T-helper 2 cell (primary cell): ENCODE measurements around the gene OR9A4.
"Not testable (repeated sequence)": the region's sequence is repeated elsewhere in the genome, so short reads cannot be mapped to it uniquely, and the experiment has no call there.

Source experiments
- DNase-seq, 5 experiments: peaks; one replicate each; pipeline versions ENCODE4 v3.0.0 to v3.0.0-alpha.2; 2012 to 2022
- total RNA-seq, 2 donors: gene quantifications; one replicate each; lab custom pipeline; 2026; lab: John Stamatoyannopoulos, UW

OR9A4 gene
- total RNA-seq: 0 reads per million in 2 donors

DNA sequence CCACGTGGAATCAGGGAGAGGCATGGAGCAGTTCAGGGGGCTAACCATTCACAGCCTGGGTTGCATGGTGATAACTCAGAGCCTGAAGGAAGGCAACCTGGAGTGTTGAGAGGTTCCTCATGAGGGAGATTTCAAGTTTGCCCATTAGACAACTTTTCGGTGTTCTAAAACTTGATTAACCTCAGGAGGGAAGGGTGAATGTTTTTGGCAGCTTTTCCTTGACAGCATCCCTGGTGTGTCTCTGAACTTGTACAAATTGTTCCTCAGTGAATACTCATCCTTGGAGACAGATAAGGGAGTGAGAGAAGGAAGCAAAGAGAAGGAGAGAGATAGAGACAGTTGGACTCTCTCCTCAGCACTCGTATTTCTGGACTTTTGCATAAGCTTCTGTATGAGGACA lies at the start of gene OR9A4:
TSS of gene OR9A4 (plus strand) at position 301 of the 400 bp plus-strand sequence. CDS start 2,477 bp downstream, outside the sequence.
- no peak for DNase-seq

- no peak for DNase-seq
Observed at GRCh38 chr7:141866974-141867373, 49.2 kb upstream of the OR9A4 start.

GRCh38 chr7:141872931-141873330 lies 43.3 kb upstream of the OR9A4 start:
- DNase-seq: no peak

- no peak for DNase-seq
Observed at GRCh38 chr7:141874787-141875186, 41.4 kb upstream of the OR9A4 start.

DNA sequence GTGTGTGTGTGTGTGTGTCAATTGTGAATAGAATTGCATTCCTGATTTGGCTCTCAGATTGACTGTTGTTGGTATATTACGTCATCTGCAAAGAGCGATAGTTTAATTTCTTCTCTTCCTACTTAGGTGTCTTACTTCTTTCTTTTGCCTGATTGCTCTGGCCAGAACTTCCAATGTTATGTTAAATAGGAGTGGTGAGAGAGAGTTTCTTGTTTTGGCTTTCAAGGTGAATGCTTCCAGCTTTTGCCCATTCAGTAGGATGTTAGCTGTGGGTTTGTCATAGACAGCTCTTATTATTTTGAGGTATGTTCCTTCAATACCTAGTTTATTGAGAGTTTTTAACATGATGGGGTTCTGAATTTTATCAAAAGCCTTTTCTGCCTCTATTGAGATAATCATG lies 40.7 kb upstream of the OR9A4 start:
- DNase-seq: no peak

GRCh38 chr7:141876371-141876770 lies 39.8 kb upstream of the OR9A4 start:
- no peak for DNase-seq

DNA sequence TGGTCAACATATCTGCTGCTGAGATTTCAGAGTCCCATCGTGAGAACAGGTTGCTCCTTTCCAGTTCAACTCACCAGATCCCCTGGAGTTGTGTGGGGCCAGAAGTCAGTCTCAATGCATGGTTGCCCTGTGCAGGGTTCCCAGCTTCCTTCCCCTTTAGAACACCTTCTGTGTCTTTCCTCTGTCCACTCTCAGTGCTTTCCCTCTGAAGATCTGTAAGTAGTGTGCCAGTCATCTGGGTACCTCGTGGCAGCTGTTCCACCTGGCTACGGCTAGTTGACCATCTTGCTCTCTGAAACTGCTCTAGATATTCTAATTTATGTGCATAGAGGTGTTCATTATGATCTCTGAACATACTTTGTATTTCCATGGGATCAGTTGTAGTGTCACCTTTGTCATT lies 38.8 kb upstream of the OR9A4 start:
- DNase-seq: no peak

DNA sequence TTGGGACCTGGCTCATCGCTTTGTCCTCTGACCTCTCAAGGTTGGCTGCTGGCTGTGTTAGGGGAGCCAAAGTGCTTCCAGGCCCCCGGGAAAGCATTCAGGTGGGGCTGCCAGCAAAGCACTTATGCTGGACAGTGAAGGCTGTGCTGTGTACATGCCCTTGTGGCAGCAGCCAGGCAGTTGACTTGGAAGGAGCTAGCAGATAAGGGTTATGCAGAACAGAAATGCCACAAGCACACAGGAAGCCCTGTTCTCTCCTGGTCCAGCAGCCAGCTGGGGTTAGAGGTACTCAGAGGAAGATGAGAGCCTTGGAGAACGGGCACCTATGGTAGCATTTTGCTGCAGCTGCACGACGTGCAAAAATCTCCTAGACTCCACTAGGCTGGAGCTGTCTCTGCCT lies 35.2 kb upstream of the OR9A4 start:
- DNase-seq: no peak

GRCh38 chr7:141884539-141885225 lies 31.5 kb upstream of the OR9A4 start:
- DNase-seq: no peak

GRCh38 chr7:141889321-141889720 lies 26.9 kb upstream of the OR9A4 start:
- DNase-seq: no peak

DNA sequence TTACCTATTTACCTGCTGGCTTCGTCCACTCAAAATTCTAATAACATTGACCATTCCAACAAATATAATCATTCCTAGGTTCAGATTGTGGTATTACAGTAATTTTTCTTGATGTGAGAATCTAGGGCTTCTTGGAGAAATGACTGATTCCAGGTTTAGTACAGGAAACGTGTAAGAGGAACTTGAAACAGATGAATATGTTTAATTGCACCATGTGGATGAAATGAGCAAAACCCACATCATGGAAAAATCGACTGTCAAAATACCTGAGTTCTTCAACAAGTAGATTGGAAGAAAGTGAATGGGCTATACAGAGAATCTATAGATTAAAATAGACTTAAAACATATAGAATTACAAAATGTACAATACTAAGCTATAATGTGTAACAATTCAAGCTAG lies 24.9 kb upstream of the OR9A4 start:
- no peak for DNase-seq

DNA sequence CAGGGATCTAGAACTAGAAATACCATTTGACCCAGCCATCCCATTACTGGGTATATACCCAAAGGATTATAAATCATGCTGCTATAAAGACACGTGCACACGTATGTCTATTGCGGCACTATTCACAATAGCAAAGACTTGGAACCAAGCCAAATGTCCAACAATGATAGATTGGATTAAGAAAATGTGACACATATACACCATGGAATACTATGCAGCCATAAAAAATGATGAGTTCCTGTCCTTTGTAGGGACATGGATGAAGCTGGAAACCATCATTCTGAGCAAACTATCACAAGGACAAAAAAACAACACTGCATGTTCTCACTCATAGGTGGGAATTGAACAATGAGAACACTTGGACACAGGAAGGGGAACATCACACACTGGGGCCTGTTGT lies 16.8 kb upstream of the OR9A4 start:
- DNase-seq: not testable (repeated sequence)

- DNase-seq: no peak
Observed at GRCh38 chr7:141906285-141906684, 9.9 kb upstream of the OR9A4 start.

GRCh38 chr7:141911391-141911790 lies 4.8 kb upstream of the OR9A4 start:
- no peak for DNase-seq

- no peak for DNase-seq
Observed at GRCh38 chr7:141915565-141915964, 634 bp upstream of the OR9A4 start.

GRCh38 chr7:141920281-141920680 lies 4.1 kb downstream of the OR9A4 start:
- no peak for DNase-seq

GRCh38 chr7:141928146-141928844 lies 12.1 kb downstream of the OR9A4 start:
- DNase-seq: no peak

DNA sequence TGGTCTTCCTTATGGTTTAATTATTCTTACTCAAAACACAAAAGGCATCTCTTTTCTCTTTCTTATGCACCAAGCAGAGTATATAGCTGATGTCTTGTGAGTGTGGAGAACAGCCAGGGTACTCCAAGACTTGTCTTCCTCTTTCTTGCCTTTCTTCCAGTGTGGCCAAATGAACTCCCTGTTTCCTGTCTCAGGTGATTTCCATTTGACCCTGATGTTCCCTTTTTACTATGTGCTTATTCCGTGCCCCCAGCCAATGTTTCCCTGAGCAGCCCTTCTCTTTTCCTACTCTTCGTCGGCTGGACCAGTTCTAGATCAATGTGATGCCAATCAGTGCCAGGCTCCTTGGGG lies 12.6 kb downstream of the OR9A4 start:
- no peak for DNase-seq

- DNase-seq: no peak
Observed at GRCh38 chr7:141930211-141930610, 14.0 kb downstream of the OR9A4 start.

GRCh38 chr7:141941075-141941474 lies 24.9 kb downstream of the OR9A4 start:
- DNase-seq: no peak

DNA sequence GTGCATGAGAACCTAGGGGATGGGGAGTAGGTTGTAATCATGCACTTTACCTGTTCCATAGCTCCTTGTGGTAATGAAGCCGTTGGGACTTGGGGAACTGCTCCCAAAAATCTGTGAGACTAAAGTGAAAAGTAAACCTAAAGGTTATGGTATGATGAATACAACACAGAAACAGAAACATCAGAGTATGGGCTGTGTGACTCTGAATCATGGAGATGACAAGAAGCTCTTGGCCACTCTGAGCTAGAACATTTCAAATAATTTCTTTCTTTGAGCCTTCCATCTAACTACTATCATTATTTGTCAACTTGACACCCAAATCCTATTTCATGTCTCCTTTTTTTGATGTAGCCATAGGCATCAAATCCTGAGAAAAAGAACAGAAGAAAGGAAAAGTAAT lies 27.6 kb downstream of the OR9A4 start:
- DNase-seq: no peak

DNA sequence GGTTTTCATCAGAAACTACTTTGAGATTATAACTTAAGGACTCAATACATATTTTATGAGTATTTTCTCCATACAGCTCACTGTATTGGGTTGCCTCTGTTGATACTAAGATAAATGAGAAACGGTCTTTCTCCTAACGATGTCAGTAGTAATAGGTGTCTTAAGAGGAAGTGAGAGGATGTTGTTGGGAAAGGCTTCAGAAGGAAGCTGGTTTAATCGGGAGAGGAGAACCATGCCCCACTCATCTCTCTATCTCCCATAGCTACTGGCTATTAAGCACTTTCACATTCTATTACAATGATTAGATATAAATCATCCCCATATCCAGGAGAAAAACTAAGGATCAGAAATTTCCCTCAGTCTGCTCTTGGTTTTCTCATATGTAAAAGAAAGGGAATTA lies 28.6 kb downstream of the OR9A4 start:
- DNase-seq: no peak

DNA sequence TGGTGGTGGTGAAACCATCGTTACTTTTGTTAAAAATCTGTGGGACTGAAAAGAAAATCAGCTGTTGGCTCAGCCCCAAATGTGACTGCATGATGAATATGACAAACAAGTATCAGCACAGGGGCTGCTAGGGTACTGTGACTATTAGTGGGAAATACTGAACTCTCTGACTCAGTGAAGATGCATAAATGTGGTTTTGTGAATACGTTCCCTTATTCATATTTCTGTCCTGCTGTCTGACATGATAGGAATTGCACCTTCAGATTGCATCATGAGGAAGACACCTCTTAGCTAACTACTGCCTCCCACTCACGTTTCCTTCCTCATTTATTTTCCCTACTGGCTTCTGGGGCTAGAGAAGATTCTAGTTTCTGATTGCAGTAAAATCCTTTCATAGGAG lies 29.2 kb downstream of the OR9A4 start:
- DNase-seq: no peak

GRCh38 chr7:141946796-141947195 lies 30.6 kb downstream of the OR9A4 start, which contains the start of gene CLEC5A:
CLEC5A (minus strand) TSS chr7:141946974; CDS start chr7:141946292, 682 bp downstream.
- DNase-seq: no peak

DNA sequence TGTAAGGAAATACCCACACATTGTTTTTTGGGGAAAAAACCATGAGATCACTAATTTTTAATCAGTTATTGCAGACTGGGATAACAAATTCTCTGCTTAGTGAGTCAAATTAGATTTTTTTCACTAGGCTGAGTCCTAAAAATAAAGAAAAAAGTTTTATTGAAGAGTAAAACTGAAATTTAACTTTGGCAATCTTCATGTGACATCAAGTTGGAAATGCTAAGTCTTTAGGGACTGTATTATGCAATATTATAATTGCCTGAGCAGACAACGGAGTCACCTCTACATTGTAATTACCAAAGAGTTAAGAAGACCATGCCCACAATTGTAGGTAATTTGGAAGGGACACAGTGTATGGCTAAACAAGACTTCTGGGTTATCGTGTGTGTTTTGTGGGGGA lies 32.8 kb downstream of the OR9A4 start:
- DNase-seq: no peak
